Fibroblast of lung (primary cell): ENCODE data around the gene MYH3. TPM values are rescaled to one million over a fixed set of nuclear protein-coding genes. Genes with fewer than 3 reads are reported as not detected.
A peak's percentile ranks its signal among the peaks of the same experiment; 100 is the strongest.

Experiments used
- DNase-seq, 2 donors: peaks; one replicate each; pipeline versions ENCODE4 v3.0.0 to v3.0.0-alpha.2; 2010; ENCODE audit warnings: low read depth in 2 of 2
- H2AFZ ChIP-seq: 2 replicates; pipeline ENCODE4 v1.5.1; 2012; ENCODE audit warnings: low read length, control low read depth, inconsistent platforms
- H3K27ac ChIP-seq: 2 replicates; pipeline ENCODE4 v1.5.1; 2011; ENCODE audit warnings: low read length, control low read depth; ENCODE audit not compliant: insufficient read depth
- H3K27me3 ChIP-seq: 2 replicates; pipeline ENCODE4 v1.5.1; 2011; ENCODE audit warnings: mild to moderate bottlenecking, low read length; ENCODE audit not compliant: control insufficient read depth, insufficient read depth
- H3K36me3 ChIP-seq: 2 replicates; pipeline ENCODE4 v1.5.1; 2011; ENCODE audit warnings: low read length; ENCODE audit not compliant: control insufficient read depth, insufficient read depth
- H3K4me1 ChIP-seq: 2 replicates; pipeline ENCODE4 v1.5.1; 2011; ENCODE audit warnings: low read length; ENCODE audit not compliant: control insufficient read depth, insufficient read depth; ENCODE audit errors: extremely low read depth
- H3K4me2 ChIP-seq: 2 replicates; pipeline ENCODE4 v1.5.1; 2011; ENCODE audit warnings: low read length, control low read depth; ENCODE audit not compliant: insufficient read depth; ENCODE audit errors: extremely low read depth
- H3K4me3 ChIP-seq, 4 experiments: fragments of 200-600 bp in 1 of 4; sonication (generic) in 1 of 4; replicated peaks in 1 of 4; 2 replicates each; pipeline ENCODE4 v1.5.1; 2011 to 2016; ENCODE audit warnings: low read length in 4 of 4, low read depth in 3 of 4, mild to moderate bottlenecking in 3 of 4, control low read depth in 2 of 4, inconsistent platforms in 1 of 4, mixed read lengths in 1 of 4; ENCODE audit not compliant: insufficient read depth in 1 of 4; ENCODE audit errors: control extremely low read depth in 1 of 4
- H3K79me2 ChIP-seq: 2 replicates; pipeline ENCODE4 v1.5.1; 2012; ENCODE audit warnings: mild to moderate bottlenecking, low read length, inconsistent platforms; ENCODE audit not compliant: control insufficient read depth, insufficient read depth
- H3K9ac ChIP-seq: 2 replicates; pipeline ENCODE4 v1.5.1; 2011; ENCODE audit warnings: mild to moderate bottlenecking, low read length, control low read depth; ENCODE audit not compliant: insufficient read depth
- H3K9me3 ChIP-seq: 2 replicates; pipeline ENCODE4 v1.5.1; 2012; ENCODE audit warnings: low read depth, low read length; ENCODE audit not compliant: control insufficient read depth, insufficient read depth
- H4K20me1 ChIP-seq: 2 replicates; pipeline ENCODE4 v1.5.1; 2011; ENCODE audit warnings: low read length; ENCODE audit not compliant: control insufficient read depth, insufficient read depth; ENCODE audit errors: extremely low read depth
- EZH2 ChIP-seq: IDR thresholded peaks from 2 replicates; pipeline ENCODE4 v1.5.1; 2012; ENCODE audit warnings: low read length, control low read depth, mild to moderate bottlenecking; ENCODE audit errors: missing control alignments
- polyA plus RNA-seq, 2 donors: library from polyadenylated mRNA; depleted of rRNA in 1 of 2; stranded (reverse) in 1 of 2; unstranded in 1 of 2; fragments of >200 nt; gene quantifications; 2 replicates each; pipeline ENCODE4 v1.2.1, GENCODE V29; 2011 to 2012; ENCODE audit warnings: missing spikeins in 1 of 2
- total RNA-seq: library from RNA; depleted of rRNA; stranded (reverse); fragments of >200 nt; gene quantifications from 2 replicates; pipeline ENCODE4 v1.2.1, GENCODE V29; 2014
- TF ChIP-seq, protein P1 (sequence below), 2 donors: IDR thresholded peaks in 1 of 2; conservative IDR thresholded peaks in 1 of 2; 1 replicate in 1 of 2; 2 replicates in 1 of 2; pipeline ENCODE4 v1.5.1; 2011 to 2012; ENCODE audit warnings: low read length in 2 of 2, control low read depth in 1 of 2, inconsistent platforms in 1 of 2, low read depth in 1 of 2, mild to moderate bottlenecking in 1 of 2

Gene MYH3
- total and polyA plus RNA-seq, 2 donors (not counting 1 experiment from before 2014, with no cell fraction given): 0.25 to 0.50 TPM

DNA sequence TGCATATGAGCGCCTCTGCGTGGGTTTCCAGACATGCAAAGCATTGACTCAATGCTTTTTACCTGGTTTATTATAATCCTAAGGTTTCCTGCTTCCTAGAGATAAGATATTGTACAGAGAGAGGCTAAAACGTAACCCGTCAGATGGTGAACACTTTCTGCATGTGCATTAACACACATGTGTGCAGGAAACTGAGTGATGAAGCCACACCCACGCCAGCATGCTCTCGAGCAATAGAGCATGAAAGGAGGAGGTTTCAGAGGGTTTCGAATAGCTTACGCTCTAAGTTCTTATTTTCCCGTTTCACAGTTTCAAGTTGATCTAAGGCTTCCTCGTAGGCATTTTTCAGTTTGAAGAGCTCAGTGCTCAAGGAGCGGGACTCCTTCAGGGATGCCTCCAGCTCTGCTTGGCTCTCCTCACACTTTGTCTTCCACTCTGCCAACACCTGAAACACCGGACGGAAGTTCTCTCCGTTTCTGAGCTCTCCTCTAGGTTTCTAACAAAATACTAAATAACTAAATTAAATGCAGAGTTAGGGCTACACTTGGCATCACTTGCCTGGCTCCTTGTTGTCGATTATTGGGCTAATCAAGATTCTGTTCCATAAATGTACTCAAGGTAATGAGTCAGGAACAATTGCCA, 23.2 kb downstream of the MYH3 start:
- H3K4me2 ChIP-seq: no peak overlapping the region
- H3K36me3 ChIP-seq: no peaks in the 10 kb centered on the region
- no peak overlapping the region for H3K27ac ChIP-seq
- H3K27me3 ChIP-seq: no peaks in the 10 kb centered on the region
- H3K79me2 ChIP-seq: no peaks in the 10 kb centered on the region
- H2AFZ ChIP-seq: no peak overlapping the region
- no peak for TF ChIP-seq EZH2
- TF ChIP-seq, protein P1, sequence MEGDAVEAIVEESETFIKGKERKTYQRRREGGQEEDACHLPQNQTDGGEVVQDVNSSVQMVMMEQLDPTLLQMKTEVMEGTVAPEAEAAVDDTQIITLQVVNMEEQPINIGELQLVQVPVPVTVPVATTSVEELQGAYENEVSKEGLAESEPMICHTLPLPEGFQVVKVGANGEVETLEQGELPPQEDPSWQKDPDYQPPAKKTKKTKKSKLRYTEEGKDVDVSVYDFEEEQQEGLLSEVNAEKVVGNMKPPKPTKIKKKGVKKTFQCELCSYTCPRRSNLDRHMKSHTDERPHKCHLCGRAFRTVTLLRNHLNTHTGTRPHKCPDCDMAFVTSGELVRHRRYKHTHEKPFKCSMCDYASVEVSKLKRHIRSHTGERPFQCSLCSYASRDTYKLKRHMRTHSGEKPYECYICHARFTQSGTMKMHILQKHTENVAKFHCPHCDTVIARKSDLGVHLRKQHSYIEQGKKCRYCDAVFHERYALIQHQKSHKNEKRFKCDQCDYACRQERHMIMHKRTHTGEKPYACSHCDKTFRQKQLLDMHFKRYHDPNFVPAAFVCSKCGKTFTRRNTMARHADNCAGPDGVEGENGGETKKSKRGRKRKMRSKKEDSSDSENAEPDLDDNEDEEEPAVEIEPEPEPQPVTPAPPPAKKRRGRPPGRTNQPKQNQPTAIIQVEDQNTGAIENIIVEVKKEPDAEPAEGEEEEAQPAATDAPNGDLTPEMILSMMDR (conservative IDR thresholded peaks at IDR 0.05 in 1 of 2, IDR thresholded peaks at IDR 0.05 in 1 of 2; ENCODE audit: low read depth in 1 of 2, low read length in 2 of 2): no peak
- no peak for DNase-seq
- no peaks in the 10 kb centered on the region for H4K20me1 ChIP-seq
- H3K4me1 ChIP-seq: no peaks in the 10 kb centered on the region
- no peak overlapping the region for H3K4me3 ChIP-seq
- no peaks in the 10 kb centered on the region for H3K9me3 ChIP-seq
- H3K9ac ChIP-seq: no peak overlapping the region

- Histone ChIP-seq H3K79me2 (no peaks in the 10 kb centered on the region), H4K20me1 (no peaks in the 10 kb centered on the region), H3K27ac (no peak overlapping the region), H3K9ac (no peak overlapping the region), H3K4me1 (no peaks in the 10 kb centered on the region), H2AFZ (no peak overlapping the region), H3K9me3 (no peaks in the 10 kb centered on the region), H3K36me3 (no peaks in the 10 kb centered on the region), H3K27me3 (no peaks in the 10 kb centered on the region), H3K4me3 (no peak overlapping the region), H3K4me2 (no peak overlapping the region)
- no peak for TF ChIP-seq EZH2
- TF ChIP-seq, protein P1 (conservative IDR thresholded peaks at IDR 0.05 in 1 of 2, IDR thresholded peaks at IDR 0.05 in 1 of 2; ENCODE audit: low read depth in 1 of 2, low read length in 2 of 2): no peak
- no peak for DNase-seq
These were observed 25.4 kb downstream of the MYH3 start for GRCh38 chr17:10631701-10632100.

GRCh38 chr17:10631048-10631700, 25.9 kb downstream of the MYH3 start:
- TF ChIP-seq, protein P1 (conservative IDR thresholded peaks at IDR 0.05 in 1 of 2, IDR thresholded peaks at IDR 0.05 in 1 of 2; ENCODE audit: low read depth in 1 of 2, low read length in 2 of 2): peak; percentile 70 to 85
- no peak for TF ChIP-seq EZH2
- no peak overlapping the region for H2AFZ ChIP-seq
- no peak overlapping the region for H3K9ac ChIP-seq
- H3K79me2 ChIP-seq: no peaks in the 10 kb centered on the region
- no peaks in the 10 kb centered on the region for H4K20me1 ChIP-seq
- no peak overlapping the region for H3K27ac ChIP-seq
- H3K4me1 ChIP-seq: no peaks in the 10 kb centered on the region
- no peaks in the 10 kb centered on the region for H3K36me3 ChIP-seq
- peak in 1 of 2 donors; percentile 26 for DNase-seq
- H3K9me3 ChIP-seq: no peaks in the 10 kb centered on the region
- H3K27me3 ChIP-seq: no peaks in the 10 kb centered on the region
- H3K4me2 ChIP-seq: no peak overlapping the region
- no peak overlapping the region for H3K4me3 ChIP-seq
